OCI-LY7 (cell line): ENCODE data around the gene ATP1A2.

Experiments
- EZH2phosphoT487 ChIP-seq: fragments of 200-600 bp; sonication (generic); IDR thresholded peaks from 2 replicates; pipeline ENCODE4 v1.6.1; 2018; ENCODE audit warnings: low read depth, borderline replicate concordance, mild to moderate bottlenecking, mixed run types, antibody characterized with exemption, low read length, moderate library complexity, mixed read lengths
- TF ChIP-seq, protein P1 (sequence below): fragments of 200-600 bp; sonication (generic); conservative IDR thresholded peaks from 2 replicates; pipeline ENCODE4 v1.5.1; 2014; ENCODE audit warnings: mild to moderate bottlenecking, antibody characterized with exemption, low read length, moderate library complexity, mixed read lengths

- TF ChIP-seq, protein P1, sequence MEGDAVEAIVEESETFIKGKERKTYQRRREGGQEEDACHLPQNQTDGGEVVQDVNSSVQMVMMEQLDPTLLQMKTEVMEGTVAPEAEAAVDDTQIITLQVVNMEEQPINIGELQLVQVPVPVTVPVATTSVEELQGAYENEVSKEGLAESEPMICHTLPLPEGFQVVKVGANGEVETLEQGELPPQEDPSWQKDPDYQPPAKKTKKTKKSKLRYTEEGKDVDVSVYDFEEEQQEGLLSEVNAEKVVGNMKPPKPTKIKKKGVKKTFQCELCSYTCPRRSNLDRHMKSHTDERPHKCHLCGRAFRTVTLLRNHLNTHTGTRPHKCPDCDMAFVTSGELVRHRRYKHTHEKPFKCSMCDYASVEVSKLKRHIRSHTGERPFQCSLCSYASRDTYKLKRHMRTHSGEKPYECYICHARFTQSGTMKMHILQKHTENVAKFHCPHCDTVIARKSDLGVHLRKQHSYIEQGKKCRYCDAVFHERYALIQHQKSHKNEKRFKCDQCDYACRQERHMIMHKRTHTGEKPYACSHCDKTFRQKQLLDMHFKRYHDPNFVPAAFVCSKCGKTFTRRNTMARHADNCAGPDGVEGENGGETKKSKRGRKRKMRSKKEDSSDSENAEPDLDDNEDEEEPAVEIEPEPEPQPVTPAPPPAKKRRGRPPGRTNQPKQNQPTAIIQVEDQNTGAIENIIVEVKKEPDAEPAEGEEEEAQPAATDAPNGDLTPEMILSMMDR, result no peak
- no peak for TF ChIP-seq EZH2phosphoT487
Observed at GRCh38 chr1:160189649-160190625, 74.4 kb downstream of the ATP1A2 start, which contains the start of gene CASQ1.
